Limb (tissue), 2 donors: ENCODE data around the gene ERGIC3.

Source experiments
- DNase-seq, 2 donors: peaks; one replicate each; pipeline ENCODE4 v3.0.0-alpha.2; 2016; ENCODE audit errors: extremely low spot score in 2 of 2

ERGIC3 gene

DNA sequence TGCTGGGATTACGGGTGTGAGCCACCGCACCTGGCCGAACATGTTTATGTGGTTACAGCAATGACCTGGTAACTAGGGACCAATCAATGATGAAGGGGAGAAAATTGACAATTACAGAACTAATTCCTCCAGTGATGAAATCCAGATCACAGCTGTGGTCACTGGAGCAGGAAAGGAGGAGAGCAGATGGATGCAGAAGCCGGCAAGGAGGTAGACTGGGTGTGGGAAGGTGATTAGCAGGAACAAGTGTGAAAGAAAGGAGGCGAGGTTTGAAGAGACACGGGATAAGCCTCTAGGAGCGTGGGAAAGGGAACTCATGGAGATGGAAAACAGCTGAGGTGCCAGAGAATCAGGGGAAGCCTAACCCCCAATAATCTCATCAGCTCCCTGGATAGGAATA lies 56.6 kb downstream of the ERGIC3 start:
- no peak for DNase-seq

GRCh38 chr20:35598899-35599775 lies 57.3 kb downstream of the ERGIC3 start:
- DNase-seq, result no peak

DNA sequence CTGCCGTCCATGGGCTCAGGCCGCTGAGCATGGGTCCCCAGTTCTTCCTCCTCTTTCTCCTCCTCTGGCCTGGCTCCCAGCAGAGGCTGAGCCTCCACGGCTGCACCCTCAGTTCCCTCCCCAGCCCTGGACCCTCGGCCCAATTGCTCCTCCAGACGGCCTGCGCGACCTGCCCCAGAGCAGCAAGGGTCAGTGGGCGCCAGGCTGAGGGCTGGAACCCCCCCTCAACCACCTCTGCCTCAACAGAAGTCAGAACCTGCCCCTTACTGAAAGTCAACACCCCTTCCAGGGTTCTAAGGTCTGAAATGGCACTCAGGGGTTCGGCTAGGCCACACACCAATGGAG lies 57.9 kb downstream of the ERGIC3 start:
- DNase-seq, result no peak

DNA sequence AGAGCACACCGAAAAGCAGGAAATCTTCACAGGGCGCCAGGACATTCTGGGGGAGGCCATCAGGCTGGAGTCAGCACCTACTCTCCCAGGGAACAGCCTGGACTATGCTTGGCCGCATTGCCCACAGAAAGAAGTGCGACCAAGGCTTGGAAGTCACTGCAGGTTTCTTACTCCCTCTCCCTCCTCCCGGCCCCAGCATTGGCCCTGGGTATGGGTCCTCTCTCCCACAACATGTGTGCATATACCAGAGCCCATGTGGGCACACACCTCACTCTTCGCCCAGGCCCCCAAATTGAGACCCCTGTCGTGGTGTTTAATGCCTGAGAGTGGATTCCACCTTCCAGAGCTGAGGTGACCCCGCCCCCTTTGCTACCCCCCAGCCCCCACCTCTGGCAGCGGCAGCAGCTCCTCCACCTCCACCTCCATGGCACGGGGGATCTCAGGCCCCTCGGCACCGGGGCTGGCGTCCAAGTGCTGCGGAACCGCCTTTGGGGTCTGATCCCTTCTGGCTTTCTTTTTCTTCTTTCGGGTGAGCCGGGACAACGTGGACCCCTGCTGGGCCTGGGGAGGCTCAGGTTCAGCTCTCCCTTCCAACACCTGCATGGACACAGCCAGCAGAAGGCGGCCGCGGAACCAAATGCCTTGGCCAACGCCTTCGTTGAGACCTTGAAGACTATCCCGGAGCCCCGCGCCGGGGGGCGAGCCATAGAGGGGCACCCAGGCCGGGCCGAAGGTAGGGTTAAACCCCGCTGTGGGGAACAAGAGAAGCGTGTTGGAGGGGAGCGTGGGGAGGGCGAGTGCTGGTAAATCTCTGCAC lies 58.5 kb downstream of the ERGIC3 start:
- no peak for DNase-seq

DNA sequence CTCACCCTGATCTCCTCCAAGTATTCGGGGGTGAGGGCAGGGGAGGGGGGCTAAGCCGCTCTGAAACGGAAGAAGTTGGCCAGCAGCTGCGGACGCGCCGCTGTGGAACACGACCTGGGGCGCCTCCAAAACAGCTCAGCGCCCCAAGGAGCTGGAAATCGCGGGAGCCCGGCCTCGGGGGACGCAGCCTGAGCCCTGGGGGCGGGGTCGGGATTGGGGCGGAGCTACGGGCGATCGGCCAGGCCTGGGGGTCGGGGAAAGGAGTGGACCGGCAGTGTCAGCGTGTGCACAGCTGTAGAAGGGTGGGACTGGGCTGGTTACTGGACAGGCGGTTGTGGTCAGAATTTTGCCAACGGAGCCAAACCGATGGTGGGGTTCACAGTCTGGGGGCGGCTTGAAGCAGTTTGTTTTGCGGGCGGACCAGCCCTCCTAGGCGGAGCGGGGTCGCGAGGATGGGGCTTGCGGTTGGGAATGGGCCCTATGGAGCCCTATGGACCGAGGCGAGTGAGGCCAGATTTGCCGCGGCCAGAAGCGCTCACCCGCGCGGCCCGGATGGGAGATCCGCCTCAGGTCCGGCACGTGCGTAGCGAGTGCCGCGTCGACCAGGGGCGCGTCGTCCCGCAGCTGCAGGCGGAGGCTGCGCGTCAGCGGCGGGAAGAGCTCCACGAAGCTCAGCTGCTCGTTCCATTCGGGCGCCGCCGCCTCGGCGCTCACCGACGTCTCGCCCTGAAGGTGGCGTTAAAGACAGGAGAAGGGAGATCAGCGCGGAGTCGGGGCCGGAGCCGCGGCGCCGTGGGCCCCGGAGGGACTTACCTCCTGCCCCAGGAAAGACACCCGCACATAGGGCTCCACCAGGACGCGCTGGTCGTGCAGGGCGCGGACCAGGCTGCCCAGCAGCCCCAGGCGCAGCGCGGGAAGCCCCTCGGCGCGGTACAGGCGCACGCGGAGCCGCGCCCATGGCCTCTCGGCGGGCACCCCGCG lies 59.4 kb downstream of the ERGIC3 start:
- DNase-seq, result peak; percentile 62 to 85

- no peak for DNase-seq
Observed at GRCh38 chr20:35601990-35602389, 60.1 kb downstream of the ERGIC3 start.

- DNase-seq, result no peak
Observed at GRCh38 chr20:35602851-35603495, 61.1 kb downstream of the ERGIC3 start.

- no peak for DNase-seq
Observed at GRCh38 chr20:35603695-35604448, 62.0 kb downstream of the ERGIC3 start.

DNA sequence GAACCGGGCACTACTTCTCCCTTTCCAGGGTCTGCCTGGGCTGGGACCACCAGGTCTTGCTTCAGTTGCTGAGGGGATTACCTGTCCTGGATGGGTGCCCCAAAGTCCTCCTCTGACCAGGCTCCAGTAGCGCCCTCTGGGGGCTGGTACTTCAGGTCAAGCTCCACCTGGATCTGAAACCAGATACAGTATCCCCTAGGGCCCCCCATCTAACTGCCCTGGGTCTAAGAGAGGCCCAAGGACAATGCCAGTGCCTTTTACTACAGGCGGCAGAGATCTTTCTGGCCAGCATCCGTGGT lies 62.5 kb downstream of the ERGIC3 start:
- DNase-seq, result no peak

GRCh38 chr20:35606127-35606526 lies 64.2 kb downstream of the ERGIC3 start:
- DNase-seq, result no peak
